NCI-H748 (cell line): Measurements from ENCODE around the gene PRG2.

Experiments used
- DNase-seq: peaks from one replicate; lab custom pipeline; 2025; ENCODE audit not compliant: unreplicated experiment; lab: John Stamatoyannopoulos, UW

The PRG2 gene

GRCh38 chr11:57390535-57390934, at the start of gene PRG2:
Gene PRG2 (minus strand): TSS chr11:57390650. CDS start chr11:57389944, 706 bp downstream.
- DNase-seq = no peak

- DNase-seq = no peak
These were observed 49.3 kb upstream of the PRG2 start for GRCh38 chr11:57439786-57440185.

GRCh38 chr11:57438345-57439285, 48.2 kb upstream of the PRG2 start:
- DNase-seq = no peak

GRCh38 chr11:57436031-57436430, 45.6 kb upstream of the PRG2 start:
- DNase-seq = no peak

- DNase-seq = no peak
These were observed 44.4 kb upstream of the PRG2 start for GRCh38 chr11:57434640-57435546.

GRCh38 chr11:57432714-57433163, 42.3 kb upstream of the PRG2 start:
- no peak for DNase-seq

- no peak for DNase-seq
These were observed 41.7 kb upstream of the PRG2 start for GRCh38 chr11:57432149-57432561.

- DNase-seq = no peak
These were observed 40.5 kb upstream of the PRG2 start for GRCh38 chr11:57430952-57431351.

- peak; percentile 10 for DNase-seq
These were observed 39.5 kb upstream of the PRG2 start for GRCh38 chr11:57429946-57430345.

- DNase-seq = no peak
These were observed 38.2 kb upstream of the PRG2 start for GRCh38 chr11:57428643-57429042.

- DNase-seq = no peak
These were observed 37.3 kb upstream of the PRG2 start for GRCh38 chr11:57427727-57428082.

- no peak for DNase-seq
These were observed 36.7 kb upstream of the PRG2 start, which contains the start of gene SLC43A3 for GRCh38 chr11:57426929-57427726. Gene SLC43A3 (minus strand): TSS chr11:57427121. CDS start chr11:57426172, 949 bp downstream.

GRCh38 chr11:57426439-57426928, 36.0 kb upstream of the PRG2 start:
- DNase-seq = no peak

- DNase-seq = no peak
These were observed 35.4 kb upstream of the PRG2 start for GRCh38 chr11:57425565-57426438.

- DNase-seq = peak; percentile 36
These were observed 34.5 kb upstream of the PRG2 start for GRCh38 chr11:57424792-57425564.

GRCh38 chr11:57424137-57424791, 33.8 kb upstream of the PRG2 start:
- no peak for DNase-seq

GRCh38 chr11:57422669-57423068, 32.2 kb upstream of the PRG2 start:
- DNase-seq = no peak

- DNase-seq = no peak
These were observed 31.4 kb upstream of the PRG2 start for GRCh38 chr11:57421805-57422204.
